ENCODE results near the gene INTS3.

- TF ChIP-seq ZBTB1 (tag by site-specific recombination; IDR thresholded peaks at IDR 0.05) (no peak), MZF1 (tag by site-specific recombination; IDR thresholded peaks at IDR 0.05; ENCODE audit: borderline replicate concordance) (no peak), ZNF23 (tag by site-specific recombination; IDR thresholded peaks at IDR 0.05; ENCODE audit: borderline replicate concordance) (no peak), ZNF391 (tag by site-specific recombination; IDR thresholded peaks at IDR 0.05; ENCODE audit: borderline replicate concordance, low read depth) (no peak), YY1 (tag by site-specific recombination; IDR thresholded peaks at IDR 0.05) (no peak), ZNF792 (tag by site-specific recombination; IDR thresholded peaks at IDR 0.05) (no peak), TCF7L2 (IDR thresholded peaks at IDR 0.05; ENCODE audit: borderline replicate concordance, low read depth, low read length) (no peak), ZNF221 (tag by site-specific recombination; IDR thresholded peaks at IDR 0.05; ENCODE audit: borderline replicate concordance) (no peak), CTCF (tag by site-specific recombination; IDR thresholded peaks at IDR 0.05) (no peak), ZNF549 (tag by site-specific recombination; IDR thresholded peaks at IDR 0.05) (no peak), KLF16 (tag by site-specific recombination; IDR thresholded peaks at IDR 0.05) (no peak), ZNF843 (tag by site-specific recombination; IDR thresholded peaks at IDR 0.05) (no peak), ZBTB7A (tag by site-specific recombination; IDR thresholded peaks at IDR 0.05; ENCODE audit: low read depth) (no peak)
Measured at GRCh38 chr1:153760440-153760839, 32.6 kb downstream of the INTS3 start.
